ENCODE results near the gene LRRC17. TPM values are rescaled to one million over a fixed set of nuclear protein-coding genes. Genes with fewer than 3 reads are reported as not detected.
A peak's percentile ranks its signal among the peaks of the same experiment; 100 is the strongest.

Gene LRRC17
- polyA plus RNA-seq, 3 donors = 0.04 TPM; not detected in 2

DNA sequence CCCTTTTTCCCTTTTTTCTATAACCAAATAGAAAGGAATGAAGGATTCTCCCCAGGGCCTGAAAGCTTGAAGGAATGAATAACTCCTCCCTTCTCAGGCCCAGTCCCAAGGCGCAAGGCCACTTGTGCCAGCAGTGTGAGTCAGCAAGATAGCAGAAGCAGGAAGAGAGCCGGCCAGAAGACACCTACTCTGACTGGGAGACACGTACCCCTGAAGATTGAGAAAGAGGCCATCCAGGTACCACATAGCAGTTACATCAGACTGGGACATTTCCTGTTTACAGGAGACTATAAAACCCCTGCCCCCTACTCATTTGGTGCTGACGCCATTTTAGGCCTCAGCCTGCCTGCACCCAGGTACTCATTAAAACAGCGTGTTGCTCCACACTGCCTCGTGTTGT lies 65.5 kb downstream of the LRRC17 start:
- no peaks in the 10 kb centered on the region for H3K9me3 ChIP-seq (replicated peaks in 1 of 2; ENCODE audit: control insufficient read depth in 1 of 2, insufficient read depth in 1 of 2, low read length in 2 of 2)
- H3K4me1 Mint-ChIP-seq = peaks cover 16% of the 10 kb centered on the region
- peaks cover 0 to 8% (median 2%) of the 10 kb centered on the region in 7 donors for H3K9me3 Mint-ChIP-seq
- DNase-seq = peak; percentile 27 to 65 (median 44)
- H2AFZ ChIP-seq (ENCODE audit: insufficient read depth, low read depth, low read length, poor library complexity, severe bottlenecking) = peak overlapping the region; percentile 17
- no peak overlapping the region for H3K4me3 ChIP-seq (replicated peaks in 1 of 3; ENCODE audit: low read depth in 2 of 3, low read length in 3 of 3)
- H3K79me2 ChIP-seq (ENCODE audit: insufficient read depth, low read length) = no peaks in the 10 kb centered on the region
- peak overlapping the region in 5 of 7 donors; percentile 7 to 72 (median 41) for H3K27ac Mint-ChIP-seq
- no peak overlapping the region for H3K4me3 Mint-ChIP-seq
- TF ChIP-seq, protein P1, sequence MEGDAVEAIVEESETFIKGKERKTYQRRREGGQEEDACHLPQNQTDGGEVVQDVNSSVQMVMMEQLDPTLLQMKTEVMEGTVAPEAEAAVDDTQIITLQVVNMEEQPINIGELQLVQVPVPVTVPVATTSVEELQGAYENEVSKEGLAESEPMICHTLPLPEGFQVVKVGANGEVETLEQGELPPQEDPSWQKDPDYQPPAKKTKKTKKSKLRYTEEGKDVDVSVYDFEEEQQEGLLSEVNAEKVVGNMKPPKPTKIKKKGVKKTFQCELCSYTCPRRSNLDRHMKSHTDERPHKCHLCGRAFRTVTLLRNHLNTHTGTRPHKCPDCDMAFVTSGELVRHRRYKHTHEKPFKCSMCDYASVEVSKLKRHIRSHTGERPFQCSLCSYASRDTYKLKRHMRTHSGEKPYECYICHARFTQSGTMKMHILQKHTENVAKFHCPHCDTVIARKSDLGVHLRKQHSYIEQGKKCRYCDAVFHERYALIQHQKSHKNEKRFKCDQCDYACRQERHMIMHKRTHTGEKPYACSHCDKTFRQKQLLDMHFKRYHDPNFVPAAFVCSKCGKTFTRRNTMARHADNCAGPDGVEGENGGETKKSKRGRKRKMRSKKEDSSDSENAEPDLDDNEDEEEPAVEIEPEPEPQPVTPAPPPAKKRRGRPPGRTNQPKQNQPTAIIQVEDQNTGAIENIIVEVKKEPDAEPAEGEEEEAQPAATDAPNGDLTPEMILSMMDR (IDR thresholded peaks at IDR 0.05) = no peak
- H3K27me3 ChIP-seq (ENCODE audit: control insufficient read depth in 2 of 2, insufficient read depth in 2 of 2, low read length in 2 of 2) = no peaks in the 10 kb centered on the region
- H3K4me1 ChIP-seq (ENCODE audit: control insufficient read depth in 1 of 2, insufficient read depth in 2 of 2, low read length in 2 of 2) = peaks cover 6% of the 10 kb centered on the region in 2 donors
- H3K9ac ChIP-seq (ENCODE audit: insufficient read depth, low read length, poor library complexity, severe bottlenecking) = no peak overlapping the region
- H3K4me2 ChIP-seq (replicated peaks; ENCODE audit: extremely low read depth, low read length, poor library complexity, severe bottlenecking) = no peak overlapping the region
- H3K27ac ChIP-seq (ENCODE audit: low read depth in 1 of 2, low read length in 2 of 2) = no peak overlapping the region
- H3K36me3 ChIP-seq (replicated peaks in 1 of 2; ENCODE audit: control insufficient read depth in 1 of 2, insufficient read depth in 2 of 2, low read length in 2 of 2) = no peaks in the 10 kb centered on the region
- WGBS (ENCODE audit: insufficient coverage) = 38% methylated on average over 5 of the region's 6 CpGs
- H4K20me1 ChIP-seq (ENCODE audit: insufficient read depth, low read length) = no peaks in the 10 kb centered on the region
- H3K36me3 Mint-ChIP-seq = no peaks in the 10 kb centered on the region
- intact Hi-C loops (cut with micrococcal nuclease) = loop anchor here in 1 of 2 donors (5.0 kb wide), 1 partner anchor 71 kb away; no protein-coding TSS in a partner anchor
- H3K27me3 Mint-ChIP-seq (ENCODE audit: low read depth in 3 of 3) = peaks cover 0 to 2% (median 0%) of the 10 kb centered on the region in 3 donors

DNA sequence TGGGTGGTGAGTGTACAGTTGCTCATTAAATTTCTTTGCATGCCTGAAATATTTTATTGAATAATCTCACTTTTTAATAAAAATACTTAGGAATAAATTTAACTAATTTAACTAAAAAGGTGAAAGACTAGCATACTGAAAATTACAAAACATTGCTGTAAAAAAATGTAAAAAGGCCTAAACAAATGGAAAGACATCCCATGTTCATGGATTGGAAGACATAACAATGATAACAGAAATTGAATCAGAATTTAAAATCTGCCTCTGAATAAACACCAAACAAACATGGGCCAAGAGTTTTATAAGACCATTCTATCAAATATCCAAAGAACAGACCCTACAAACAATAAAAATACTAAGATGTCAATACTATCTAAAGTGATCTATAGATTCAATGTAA lies 66.9 kb downstream of the LRRC17 start:
- Mint-ChIP-seq H3K4me1 (peaks cover 10% of the 10 kb centered on the region), H3K27me3 (ENCODE audit: low read depth in 3 of 3) (peaks cover 0 to 2% (median 0%) of the 10 kb centered on the region in 3 donors), H3K36me3 (no peaks in the 10 kb centered on the region), H3K27ac (no peak overlapping the region), H3K4me3 (no peak overlapping the region), H3K9me3 (peaks cover 0 to 6% (median 2%) of the 10 kb centered on the region in 7 donors)
- Histone ChIP-seq H3K4me2 (replicated peaks; ENCODE audit: extremely low read depth, low read length, poor library complexity, severe bottlenecking) (no peak overlapping the region), H3K9ac (ENCODE audit: insufficient read depth, low read length, poor library complexity, severe bottlenecking) (no peak overlapping the region), H3K9me3 (replicated peaks in 1 of 2; ENCODE audit: control insufficient read depth in 1 of 2, insufficient read depth in 1 of 2, low read length in 2 of 2) (no peaks in the 10 kb centered on the region), H2AFZ (ENCODE audit: insufficient read depth, low read depth, low read length, poor library complexity, severe bottlenecking) (no peak overlapping the region), H3K27ac (ENCODE audit: low read depth in 1 of 2, low read length in 2 of 2) (no peak overlapping the region), H4K20me1 (ENCODE audit: insufficient read depth, low read length) (no peaks in the 10 kb centered on the region), H3K36me3 (replicated peaks in 1 of 2; ENCODE audit: control insufficient read depth in 1 of 2, insufficient read depth in 2 of 2, low read length in 2 of 2) (no peaks in the 10 kb centered on the region), H3K4me1 (ENCODE audit: control insufficient read depth in 1 of 2, insufficient read depth in 2 of 2, low read length in 2 of 2) (peaks cover 6% of the 10 kb centered on the region in 2 donors), H3K4me3 (replicated peaks in 1 of 3; ENCODE audit: low read depth in 2 of 3, low read length in 3 of 3) (no peak overlapping the region), H3K27me3 (ENCODE audit: control insufficient read depth in 2 of 2, insufficient read depth in 2 of 2, low read length in 2 of 2) (no peaks in the 10 kb centered on the region), H3K79me2 (ENCODE audit: insufficient read depth, low read length) (no peaks in the 10 kb centered on the region)
- TF ChIP-seq, protein P1 (IDR thresholded peaks at IDR 0.05) = no peak
- no peak for DNase-seq
- intact Hi-C loops (cut with micrococcal nuclease) = loop anchor here in 1 of 2 donors (5.0 kb wide), 1 partner anchor 72 kb away; no protein-coding TSS in a partner anchor

Data from CD14-positive monocyte (primary cell).